ENCODE measurements around the gene SPSB4. TPM values are rescaled to one million over a fixed set of nuclear protein-coding genes. Genes with fewer than 3 reads are reported as not detected.

Gene SPSB4
- total and polyA plus RNA-seq, 4 donors = 0.19 to 1.9 (median 0.87) TPM

GRCh38 chr3:141087076-141087777, 36.1 kb downstream of the SPSB4 start:
- no peak for DNase-seq (ENCODE audit: low spot score)
- no peaks in the 10 kb centered on the region for H3K4me1 ChIP-seq (ENCODE audit: control insufficient read depth in 4 of 4, insufficient read depth in 4 of 4, low read length in 3 of 4)
- no peaks in the 10 kb centered on the region for H3K9me3 ChIP-seq (ENCODE audit: control insufficient read depth in 4 of 4, low read length in 3 of 4)
- H3K4me3 ChIP-seq (ENCODE audit: low read depth in 1 of 3, low read length in 3 of 3) = no peak overlapping the region
- H3K27me3 ChIP-seq (ENCODE audit: control insufficient read depth in 4 of 4, insufficient read depth in 4 of 4, low read length in 3 of 4) = peaks cover 0 to 3% (median under 1%) of the 10 kb centered on the region in 4 donors
- 71% methylated on average over 8 of the region's 8 CpGs for WGBS
- H3K27ac ChIP-seq (ENCODE audit: low read depth in 1 of 2, low read length in 2 of 2) = no peak overlapping the region
- H3K36me3 ChIP-seq (ENCODE audit: control insufficient read depth in 4 of 4, insufficient read depth in 3 of 4, low read depth in 1 of 4, low read length in 3 of 4) = no peaks in the 10 kb centered on the region
- TF ChIP-seq HNF4G (IDR thresholded peaks at IDR 0.05) (no peak), YY1 (IDR thresholded peaks at IDR 0.05) (no peak), FOXA2 (IDR thresholded peaks at IDR 0.05) (no peak), HNF4A (conservative IDR thresholded peaks at IDR 0.05) (no peak), EGR1 (IDR thresholded peaks at IDR 0.05; ENCODE audit: low read depth in 2 of 2) (no peak), FOXA1 (IDR thresholded peaks at IDR 0.05) (no peak), NR2F2 (IDR thresholded peaks at IDR 0.05) (no peak), RAD21 (IDR thresholded peaks at IDR 0.05) (no peak), TAF1 (conservative IDR thresholded peaks at IDR 0.05) (no peak), SP1 (IDR thresholded peaks at IDR 0.05) (no peak), MAX (IDR thresholded peaks at IDR 0.05) (no peak), JUND (IDR thresholded peaks at IDR 0.05) (no peak), ZBTB33 (IDR thresholded peaks at IDR 0.05) (no peak), GABPA (IDR thresholded peaks at IDR 0.05 in 1 of 2, conservative IDR thresholded peaks at IDR 0.05 in 1 of 2) (no peak), CTCF (IDR thresholded peaks at IDR 0.05; ENCODE audit: low read depth, low read length, missing input control) (no peak), ATF3 (IDR thresholded peaks at IDR 0.05) (no peak)
- no peak overlapping the region for H3K9ac ChIP-seq (ENCODE audit: low read depth in 1 of 2, low read length in 2 of 2)

GRCh38 chr3:141087778-141088130, 36.6 kb downstream of the SPSB4 start:
- Histone ChIP-seq H3K27me3 (ENCODE audit: control insufficient read depth in 4 of 4, insufficient read depth in 4 of 4, low read length in 3 of 4) (peaks cover 0 to 3% (median under 1%) of the 10 kb centered on the region in 4 donors), H3K9ac (ENCODE audit: low read depth in 1 of 2, low read length in 2 of 2) (no peak overlapping the region), H3K9me3 (ENCODE audit: control insufficient read depth in 4 of 4, low read length in 3 of 4) (no peaks in the 10 kb centered on the region), H3K4me3 (ENCODE audit: low read depth in 1 of 3, low read length in 3 of 3) (no peak overlapping the region), H3K36me3 (ENCODE audit: control insufficient read depth in 4 of 4, insufficient read depth in 3 of 4, low read depth in 1 of 4, low read length in 3 of 4) (no peaks in the 10 kb centered on the region), H3K27ac (ENCODE audit: low read depth in 1 of 2, low read length in 2 of 2) (no peak overlapping the region), H3K4me1 (ENCODE audit: control insufficient read depth in 4 of 4, insufficient read depth in 4 of 4, low read length in 3 of 4) (no peaks in the 10 kb centered on the region)
- 68% methylated on average over 6 of the region's 6 CpGs for WGBS
- no peak for DNase-seq (ENCODE audit: low spot score)
- TF ChIP-seq RAD21 (IDR thresholded peaks at IDR 0.05) = no peak
- no peak for TF ChIP-seq MAX (IDR thresholded peaks at IDR 0.05)
- no peak for TF ChIP-seq JUND (IDR thresholded peaks at IDR 0.05)
- TF ChIP-seq EGR1 (IDR thresholded peaks at IDR 0.05; ENCODE audit: low read depth in 2 of 2) = no peak
- no peak for TF ChIP-seq SP1 (IDR thresholded peaks at IDR 0.05)
- TF ChIP-seq RXRA (IDR thresholded peaks at IDR 0.05) = no peak
- TF ChIP-seq HNF4A (conservative IDR thresholded peaks at IDR 0.05) = no peak
- TF ChIP-seq GABPA (IDR thresholded peaks at IDR 0.05 in 1 of 2, conservative IDR thresholded peaks at IDR 0.05 in 1 of 2) = no peak
- TF ChIP-seq TAF1 (conservative IDR thresholded peaks at IDR 0.05) = no peak
- no peak for TF ChIP-seq YY1 (IDR thresholded peaks at IDR 0.05)
- TF ChIP-seq HNF4G (IDR thresholded peaks at IDR 0.05) = no peak
- no peak for TF ChIP-seq ATF3 (IDR thresholded peaks at IDR 0.05)
- TF ChIP-seq FOXA1 (IDR thresholded peaks at IDR 0.05) = no peak
- TF ChIP-seq FOXA2 (IDR thresholded peaks at IDR 0.05) = no peak
- no peak for TF ChIP-seq REST (IDR thresholded peaks at IDR 0.05)
- no peak for TF ChIP-seq CTCF (IDR thresholded peaks at IDR 0.05; ENCODE audit: low read depth, low read length, missing input control)
- TF ChIP-seq NR2F2 (IDR thresholded peaks at IDR 0.05) = no peak

Measured in liver (tissue), 9 donors.